Thyroid gland (tissue), 4 donors: ENCODE data around the gene CIAO3.
A peak's percentile ranks its signal among the peaks of the same experiment; 100 is the strongest.

Source experiments
- POLR2A ChIP-seq, 2 donors: fragments of 450-650 bp; IDR thresholded peaks; one replicate each; pipeline ENCODE4 v1.6.1; 2017; ENCODE audit warnings: antibody characterized with exemption in 2 of 2, mild to moderate bottlenecking in 2 of 2, moderate library complexity in 1 of 2
- TF ChIP-seq, protein P1 (sequence below), 6 experiments: fragments of 200-600 bp in 3 of 6; fragments of 450-650 bp in 3 of 6; sonication (generic) in 3 of 6; IDR thresholded peaks; one replicate each; pipeline ENCODE4 v1.5.1; 2016 to 2019; ENCODE audit warnings: antibody characterized with exemption in 6 of 6, mild to moderate bottlenecking in 2 of 6, inconsistent platforms in 1 of 6, moderate library complexity in 1 of 6

DNA sequence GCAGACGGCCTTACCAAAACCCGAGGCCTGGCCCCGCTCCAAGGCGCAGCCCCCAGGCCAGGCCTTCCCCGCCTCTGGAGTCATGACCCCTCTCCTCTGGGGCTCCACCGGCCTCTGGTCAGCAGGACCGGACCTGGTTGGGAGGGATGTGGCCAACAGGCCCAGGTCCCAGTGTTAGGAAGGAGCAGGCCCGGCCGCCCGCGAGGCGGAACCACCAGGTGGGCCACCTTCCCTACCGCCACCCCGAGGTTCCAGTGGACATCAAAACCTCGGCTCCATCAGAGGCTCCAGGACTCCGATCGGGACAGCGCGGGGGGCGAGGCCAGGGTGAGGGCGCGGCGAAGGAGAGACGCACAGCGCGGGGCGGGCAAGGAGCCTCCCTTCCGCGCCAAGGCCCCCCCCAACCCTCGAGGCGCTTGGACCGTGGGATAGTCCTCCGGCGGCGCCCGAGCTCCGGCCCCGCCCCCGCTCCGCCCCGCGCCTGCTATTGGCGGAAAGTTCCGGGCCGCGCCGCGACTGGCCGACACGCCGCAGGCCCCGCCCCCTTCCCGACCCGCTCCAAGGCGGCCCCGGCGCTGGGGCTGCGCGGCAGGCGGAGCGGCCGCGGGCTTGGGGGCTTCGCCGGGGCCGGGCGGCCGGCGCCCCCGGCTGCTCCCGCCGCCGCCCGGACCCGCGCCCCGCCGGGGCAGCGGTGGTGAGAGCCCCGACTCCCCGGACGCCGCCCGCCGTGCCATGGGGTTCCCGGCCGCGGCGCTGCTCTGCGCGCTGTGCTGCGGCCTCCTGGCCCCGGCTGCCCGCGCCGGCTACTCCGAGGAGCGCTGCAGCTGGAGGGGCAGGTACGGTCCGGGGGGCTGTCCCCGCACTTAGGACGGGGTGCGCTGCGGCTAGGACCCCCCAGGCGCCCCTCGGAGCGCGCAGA is 26.0 kb downstream of the CIAO3 start, which contains the start of gene METRN:
- TF ChIP-seq, protein P1, sequence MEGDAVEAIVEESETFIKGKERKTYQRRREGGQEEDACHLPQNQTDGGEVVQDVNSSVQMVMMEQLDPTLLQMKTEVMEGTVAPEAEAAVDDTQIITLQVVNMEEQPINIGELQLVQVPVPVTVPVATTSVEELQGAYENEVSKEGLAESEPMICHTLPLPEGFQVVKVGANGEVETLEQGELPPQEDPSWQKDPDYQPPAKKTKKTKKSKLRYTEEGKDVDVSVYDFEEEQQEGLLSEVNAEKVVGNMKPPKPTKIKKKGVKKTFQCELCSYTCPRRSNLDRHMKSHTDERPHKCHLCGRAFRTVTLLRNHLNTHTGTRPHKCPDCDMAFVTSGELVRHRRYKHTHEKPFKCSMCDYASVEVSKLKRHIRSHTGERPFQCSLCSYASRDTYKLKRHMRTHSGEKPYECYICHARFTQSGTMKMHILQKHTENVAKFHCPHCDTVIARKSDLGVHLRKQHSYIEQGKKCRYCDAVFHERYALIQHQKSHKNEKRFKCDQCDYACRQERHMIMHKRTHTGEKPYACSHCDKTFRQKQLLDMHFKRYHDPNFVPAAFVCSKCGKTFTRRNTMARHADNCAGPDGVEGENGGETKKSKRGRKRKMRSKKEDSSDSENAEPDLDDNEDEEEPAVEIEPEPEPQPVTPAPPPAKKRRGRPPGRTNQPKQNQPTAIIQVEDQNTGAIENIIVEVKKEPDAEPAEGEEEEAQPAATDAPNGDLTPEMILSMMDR (IDR thresholded peaks at IDR 0.05), result no peak
- peak in 1 of 2 donors; percentile 46 for TF ChIP-seq POLR2A (IDR thresholded peaks at IDR 0.05)
